HCT116 (cell line): Measurements from ENCODE around the gene PLCB4. TPM values are rescaled to one million over a fixed set of nuclear protein-coding genes. Genes with fewer than 3 reads are reported as not detected.

Experiments
- ATAC-seq: fragments of 200-7000 bp; cut with Tn5 transposase; 2 replicates; pipeline ENCODE4 v1.9.1; 2020; ENCODE audit warnings: mild to moderate bottlenecking, moderate library complexity
- BruUV-seq: library from RNA; stranded (reverse); fragments of 400-500 nt; replicated peaks from 2 replicates; lab custom pipeline; 2021; lab: Mats Ljungman, UMichigan
- CTCF ChIA-PET: fragments of 300-600 bp; sonication (Branson Sonifier 250); formaldehyde crosslinking; loops from one replicate; lab custom pipeline; 2021; ENCODE audit warnings: antibody characterized with exemption; lab: Charles Lee
- POLR2A ChIA-PET: fragments of 300-600, 350-600 bp; sonication (Branson Sonifier 250); formaldehyde crosslinking; loops from one replicate; lab custom pipeline; 2021; ENCODE audit warnings: antibody characterized with exemption; lab: Charles Lee
- RAD21 ChIA-PET, 2 experiments: fragments of 300-600 bp; sonication (Branson Sonifier 250); formaldehyde crosslinking; loops; one replicate each; lab custom pipeline; 2023; ENCODE audit warnings: low total read pairs in 2 of 2; ENCODE audit not compliant: uncharacterized antibody in 2 of 2, unreplicated experiment in 2 of 2, low non-redundant PET in 1 of 2; lab: Charles Lee
- DNase-seq: peaks from one replicate; pipeline ENCODE4 v3.0.0-alpha.2; 2010; ENCODE audit warnings: low read depth, low spot score
- H2AFZ ChIP-seq: fragments of 200-600 bp; shearing (Covaris generic), sonication (generic); 2 replicates; pipeline ENCODE4 v1.6.1; 2017; ENCODE audit warnings: low read depth, mixed run types, mixed read lengths, antibody characterized with exemption, low read length; ENCODE audit not compliant: poor library complexity, severe bottlenecking
- H3K27ac ChIP-seq: 2 replicates; pipeline ENCODE4 v1.5.1; 2012; ENCODE audit warnings: low read depth, low read length
- H3K27me3 ChIP-seq: fragments of 200-600 bp; sonication (generic); 2 replicates; pipeline ENCODE4 v1.6.1; 2016; ENCODE audit warnings: mixed run types, low read length, mixed read lengths; ENCODE audit not compliant: insufficient read depth
- H3K36me3 ChIP-seq, 2 experiments: fragments of 200-500 bp in 1 of 2; fragments of 200-600 bp in 1 of 2; sonication (Bioruptor generic) in 1 of 2; sonication (generic) in 1 of 2; 2 replicates each; pipeline versions ENCODE4 v1.5.1 to v1.6.1; 2014 to 2016; ENCODE audit warnings: low read length in 2 of 2, inconsistent platforms in 1 of 2, mixed read lengths in 1 of 2, mixed run types in 1 of 2; ENCODE audit not compliant: insufficient read depth in 2 of 2, control insufficient read depth in 1 of 2
- H3K4me1 ChIP-seq, 2 experiments: fragments of 200-600 bp in 1 of 2; sonication (generic) in 1 of 2; 2 replicates each; pipeline versions ENCODE4 v1.5.1 to v1.6.1; 2012 to 2017; ENCODE audit warnings: low read length in 2 of 2, inconsistent platforms in 1 of 2, mild to moderate bottlenecking in 1 of 2, mixed read lengths in 1 of 2, mixed run types in 1 of 2, moderate library complexity in 1 of 2; ENCODE audit not compliant: insufficient read depth in 2 of 2, control insufficient read depth in 1 of 2
- H3K4me2 ChIP-seq: fragments of 200-600 bp; sonication (generic); 2 replicates; pipeline ENCODE4 v1.6.1; 2017; ENCODE audit warnings: mixed run types, low read length, mixed read lengths
- H3K4me3 ChIP-seq, 2 experiments: fragments of 200-600 bp in 1 of 2; sonication (generic) in 1 of 2; replicated peaks in 1 of 2; 2 replicates each; pipeline ENCODE4 v1.5.1; 2011 to 2016; ENCODE audit warnings: low read length in 2 of 2, control low read depth in 1 of 2, low read depth in 1 of 2, mild to moderate bottlenecking in 1 of 2, mixed read lengths in 1 of 2, mixed run types in 1 of 2
- H3K79me2 ChIP-seq: fragments of 200-600 bp; sonication (generic); 2 replicates; pipeline ENCODE4 v1.6.1; 2017; ENCODE audit warnings: mild to moderate bottlenecking, mixed run types, low read length, moderate library complexity, mixed read lengths; ENCODE audit not compliant: insufficient read depth
- H3K9ac ChIP-seq: fragments of 200-600 bp; sonication (generic); 2 replicates; pipeline ENCODE4 v1.6.1; 2016; ENCODE audit warnings: low read length, mixed read lengths
- H3K9me2 ChIP-seq: fragments of 200-600 bp; sonication (generic), shearing (Covaris generic); 2 replicates; pipeline ENCODE4 v1.6.1; 2017; ENCODE audit warnings: mixed run types, mild to moderate bottlenecking, moderate library complexity; ENCODE audit not compliant: insufficient read depth
- H3K9me3 ChIP-seq, 2 experiments: fragments of 200-500 bp in 1 of 2; fragments of 200-600 bp in 1 of 2; sonication (Bioruptor generic) in 1 of 2; sonication (generic) in 1 of 2; 2 replicates each; pipeline ENCODE4 v1.6.1; 2014 to 2017; ENCODE audit warnings: low read length in 2 of 2, mixed read lengths in 2 of 2, inconsistent platforms in 1 of 2, low read depth in 1 of 2, mild to moderate bottlenecking in 1 of 2, mixed run types in 1 of 2, moderate library complexity in 1 of 2; ENCODE audit not compliant: control insufficient read depth in 1 of 2, insufficient read depth in 1 of 2
- H4K20me1 ChIP-seq: fragments of 200-600 bp; sonication (generic), shearing (Covaris generic); 2 replicates; pipeline ENCODE4 v1.6.1; 2017; ENCODE audit warnings: mixed run types, mild to moderate bottlenecking, moderate library complexity; ENCODE audit not compliant: insufficient read depth
- CBX3 ChIP-seq: IDR thresholded peaks from 2 replicates; pipeline ENCODE4 v1.6.1; 2012; ENCODE audit warnings: low read depth
- CEBPB ChIP-seq: IDR thresholded peaks from 2 replicates; pipeline ENCODE4 v1.6.1; 2012; ENCODE audit warnings: low read depth
- ELF1 ChIP-seq: IDR thresholded peaks from 2 replicates; pipeline ENCODE4 v1.6.1; 2012; ENCODE audit warnings: low read depth, borderline replicate concordance
- EZH2 ChIP-seq: fragments of 200-600 bp; sonication (generic); IDR thresholded peaks from 2 replicates; pipeline ENCODE4 v1.6.1; 2017; ENCODE audit warnings: antibody characterized with exemption, mixed run types
- JUND ChIP-seq: IDR thresholded peaks from 2 replicates; pipeline ENCODE4 v1.6.1; 2012
- REST ChIP-seq: IDR thresholded peaks from 2 replicates; pipeline ENCODE4 v1.6.1; 2012; ENCODE audit warnings: low read depth
- SIN3A ChIP-seq: IDR thresholded peaks from 2 replicates; pipeline ENCODE4 v1.6.1; 2012; ENCODE audit warnings: low read depth
- SP1 ChIP-seq: IDR thresholded peaks from 2 replicates; pipeline ENCODE4 v1.6.1; 2012; ENCODE audit warnings: low read depth
- SRF ChIP-seq: IDR thresholded peaks from 2 replicates; pipeline ENCODE4 v1.6.1; 2012; ENCODE audit warnings: low read depth
- TCF7L2 ChIP-seq: IDR thresholded peaks from 2 replicates; pipeline ENCODE4 v1.7.0; 2011; ENCODE audit warnings: borderline replicate concordance, inconsistent platforms; ENCODE audit not compliant: insufficient read depth, insufficient read length; ENCODE audit errors: extremely low read depth
- YY1 ChIP-seq: IDR thresholded peaks from 2 replicates; pipeline ENCODE4 v1.6.1; 2011; ENCODE audit warnings: low read length, low read depth, moderate library complexity, mild to moderate bottlenecking; ENCODE audit not compliant: insufficient replicate concordance; ENCODE audit errors: extremely low read depth
- ZFX ChIP-seq: fragments of 450-650 bp; IDR thresholded peaks from 2 replicates; pipeline ENCODE4 v1.6.1; 2017
- ZNF274 ChIP-seq: fragments of 200-500 bp; sonication (Bioruptor generic); IDR thresholded peaks from 2 replicates; pipeline ENCODE4 v1.6.1; 2014; ENCODE audit warnings: mild to moderate bottlenecking, low read depth, low read length, inconsistent platforms
- intact Hi-C: fragments of 100-400 bp; cut with micrococcal nuclease; formaldehyde crosslinking; loops from 2 replicates; pipeline ENCODE4 v1.10.0; 2022
- total RNA-seq: library from RNA; stranded (reverse); gene quantifications from one replicate; pipeline ENCODE4 v1.2.1, GENCODE V29; 2021; ENCODE audit not compliant: unreplicated experiment
- TF ChIP-seq, protein P1 (sequence below), 3 experiments: fragments of 200-600 bp in 1 of 3; sonication (generic) in 1 of 3; IDR thresholded peaks in 2 of 3; conservative IDR thresholded peaks in 1 of 3; 2 replicates each; pipeline ENCODE4 v1.5.1; 2012 to 2017; ENCODE audit warnings: low read depth in 2 of 3, low read length in 2 of 3, antibody characterized with exemption in 1 of 3, borderline replicate concordance in 1 of 3, control low read depth in 1 of 3, mild to moderate bottlenecking in 1 of 3, mixed read lengths in 1 of 3, mixed run types in 1 of 3, moderate library complexity in 1 of 3; ENCODE audit not compliant: insufficient read depth in 1 of 3

Gene PLCB4
- total RNA-seq, 1 experiment from 2014 or later = 2.5 TPM

DNA sequence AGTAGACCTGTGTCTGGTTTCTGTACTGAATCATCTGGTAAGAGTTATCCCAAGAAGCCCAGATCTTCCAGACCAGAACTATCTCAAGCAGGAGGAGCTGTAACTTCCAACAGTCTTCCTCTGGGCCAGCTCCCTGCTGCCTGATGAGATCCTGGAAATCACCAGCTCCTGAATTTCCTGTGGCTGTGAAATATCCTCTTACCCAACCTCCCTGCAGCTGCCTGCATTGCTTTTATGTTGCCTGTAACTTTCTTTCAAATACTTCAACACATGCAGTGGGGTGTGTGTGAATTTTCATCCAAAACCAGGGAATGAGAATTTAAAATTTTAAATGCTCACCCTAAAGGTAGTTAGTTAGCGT is 285.0 kb downstream of the PLCB4 start:
- ChIA-PET CTCF (interaction anchor here (2.0 kb wide), 1 partner anchor 500 kb away, joined by 7 read pairs; no protein-coding TSS in a partner anchor), POLR2A (no interaction called here), RAD21 (no interaction called here)
- H3K4me1 ChIP-seq = no peaks in the 10 kb centered on the region
- H3K9ac ChIP-seq = no peak overlapping the region
- H3K36me3 ChIP-seq = no peaks in the 10 kb centered on the region
- ATAC-seq (no peak), DNase-seq (no peak)
- no peak overlapping the region for H3K27ac ChIP-seq
- no peaks in the 10 kb centered on the region for H3K79me2 ChIP-seq
- H3K9me3 ChIP-seq = no peaks in the 10 kb centered on the region
- no peak overlapping the region for H2AFZ ChIP-seq
- no TSS peak for BruUV-seq
- H3K9me2 ChIP-seq = no peaks in the 10 kb centered on the region
- no peak overlapping the region for H3K4me3 ChIP-seq
- H4K20me1 ChIP-seq = no peaks in the 10 kb centered on the region
- TF ChIP-seq ZFX (no peak), SIN3A (no peak), ELF1 (no peak), EZH2 (no peak), JUND (no peak), SRF (no peak), YY1 (no peak), ZNF274 (no peak), CEBPB (no peak), TCF7L2 (no peak), CBX3 (no peak), REST (no peak), SP1 (no peak)
- TF ChIP-seq, protein P1, sequence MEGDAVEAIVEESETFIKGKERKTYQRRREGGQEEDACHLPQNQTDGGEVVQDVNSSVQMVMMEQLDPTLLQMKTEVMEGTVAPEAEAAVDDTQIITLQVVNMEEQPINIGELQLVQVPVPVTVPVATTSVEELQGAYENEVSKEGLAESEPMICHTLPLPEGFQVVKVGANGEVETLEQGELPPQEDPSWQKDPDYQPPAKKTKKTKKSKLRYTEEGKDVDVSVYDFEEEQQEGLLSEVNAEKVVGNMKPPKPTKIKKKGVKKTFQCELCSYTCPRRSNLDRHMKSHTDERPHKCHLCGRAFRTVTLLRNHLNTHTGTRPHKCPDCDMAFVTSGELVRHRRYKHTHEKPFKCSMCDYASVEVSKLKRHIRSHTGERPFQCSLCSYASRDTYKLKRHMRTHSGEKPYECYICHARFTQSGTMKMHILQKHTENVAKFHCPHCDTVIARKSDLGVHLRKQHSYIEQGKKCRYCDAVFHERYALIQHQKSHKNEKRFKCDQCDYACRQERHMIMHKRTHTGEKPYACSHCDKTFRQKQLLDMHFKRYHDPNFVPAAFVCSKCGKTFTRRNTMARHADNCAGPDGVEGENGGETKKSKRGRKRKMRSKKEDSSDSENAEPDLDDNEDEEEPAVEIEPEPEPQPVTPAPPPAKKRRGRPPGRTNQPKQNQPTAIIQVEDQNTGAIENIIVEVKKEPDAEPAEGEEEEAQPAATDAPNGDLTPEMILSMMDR (IDR thresholded peaks at IDR 0.05 in 2 of 3, conservative IDR thresholded peaks at IDR 0.05 in 1 of 3; ENCODE audit: borderline replicate concordance in 1 of 3, insufficient read depth in 1 of 3, low read depth in 2 of 3, low read length in 2 of 3) = no peak
- H3K4me2 ChIP-seq = no peak overlapping the region
- no peaks in the 10 kb centered on the region for H3K27me3 ChIP-seq
- intact Hi-C loops = no loop called here
